Measurements from ENCODE around the gene SLC9A9.

The SLC9A9 gene

GRCh38 chr3:143236226-143236964 lies 611.9 kb downstream of the SLC9A9 start:
- peak in 1 of 3 experiments; percentile 21 for DNase-seq

- no peak for DNase-seq
These were observed 612.6 kb downstream of the SLC9A9 start for GRCh38 chr3:143235614-143236204.

- no peak for DNase-seq
These were observed 613.7 kb downstream of the SLC9A9 start for GRCh38 chr3:143234526-143234925.

- DNase-seq, result no peak
These were observed 615.3 kb downstream of the SLC9A9 start for GRCh38 chr3:143232981-143233380.

DNA sequence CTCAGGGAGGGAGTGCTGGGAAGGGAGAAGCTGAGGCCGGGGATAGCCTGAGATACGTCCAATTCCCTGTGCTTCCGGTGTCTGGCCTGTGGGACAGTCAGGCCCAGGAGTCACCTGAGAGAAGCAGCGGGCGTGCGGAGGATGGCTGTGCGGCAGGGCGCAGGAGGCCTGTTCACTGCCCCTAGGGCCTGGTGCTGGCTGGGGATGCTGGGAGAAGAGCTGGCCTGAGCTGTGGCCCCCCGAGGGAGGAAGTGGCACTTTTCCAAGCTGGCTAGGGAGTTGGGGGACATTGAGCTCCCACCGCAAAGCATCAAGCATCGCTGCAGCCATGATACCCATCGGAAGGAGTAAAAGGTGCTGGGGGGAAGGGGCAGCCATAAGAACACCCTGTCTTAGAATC lies 619.9 kb downstream of the SLC9A9 start:
- DNase-seq, result no peak

DNA sequence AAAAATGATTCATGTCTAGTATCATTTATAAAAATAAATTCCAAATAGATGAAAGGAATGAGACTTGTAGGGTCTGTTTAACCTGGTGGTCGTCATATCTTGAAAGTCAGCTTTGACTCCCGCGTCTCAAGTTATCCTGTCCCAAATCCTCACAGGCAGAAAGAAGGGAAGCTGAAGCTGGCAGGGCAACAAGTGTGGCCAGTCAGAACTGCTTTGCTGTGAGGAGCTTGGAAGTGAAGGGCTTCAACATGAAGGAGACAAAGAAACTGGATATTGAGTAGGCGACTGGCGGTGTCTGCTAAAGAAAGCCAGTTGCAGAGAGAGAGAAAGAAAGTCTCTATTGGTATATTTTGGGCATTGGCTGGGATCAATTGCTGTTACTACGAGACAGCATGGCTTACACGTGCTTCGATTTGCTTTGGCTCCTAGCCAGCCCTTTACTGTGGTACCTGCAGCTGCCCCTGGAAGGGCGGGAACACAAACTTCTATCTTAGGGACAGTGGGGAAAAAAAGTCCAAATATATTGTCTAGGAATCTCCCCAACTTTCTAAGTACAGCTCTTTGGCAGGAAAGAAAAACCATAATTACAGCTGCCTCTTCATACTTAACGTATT lies 621.5 kb downstream of the SLC9A9 start:
- peak; percentile 1 to 77 (median 47) for DNase-seq

- DNase-seq, result peak in 2 of 3 experiments; percentile 76 to 95
These were observed 623.6 kb downstream of the SLC9A9 start for GRCh38 chr3:143224716-143225115.

GRCh38 chr3:143222981-143223380 lies 625.3 kb downstream of the SLC9A9 start:
- no peak for DNase-seq

DNA sequence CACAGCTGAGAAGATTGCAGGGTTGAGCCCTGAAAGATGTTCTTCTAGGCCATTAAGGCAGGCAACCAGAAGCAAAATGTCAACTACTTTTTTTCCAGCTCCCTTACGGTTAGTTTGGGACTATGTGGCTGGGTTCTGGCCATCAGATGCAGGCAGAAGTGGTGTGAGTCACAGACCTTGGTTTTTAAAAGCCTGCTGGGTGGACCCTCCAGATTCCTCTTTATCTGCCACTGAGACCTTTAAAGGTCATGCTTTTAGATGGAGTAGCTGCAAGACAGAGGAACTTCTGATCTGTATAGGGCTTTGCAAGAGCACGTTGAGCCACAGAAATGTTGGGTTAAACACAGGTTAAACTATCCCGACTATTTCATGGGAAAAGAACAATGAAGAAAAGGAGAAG lies 625.8 kb downstream of the SLC9A9 start:
- no peak for DNase-seq

DNA sequence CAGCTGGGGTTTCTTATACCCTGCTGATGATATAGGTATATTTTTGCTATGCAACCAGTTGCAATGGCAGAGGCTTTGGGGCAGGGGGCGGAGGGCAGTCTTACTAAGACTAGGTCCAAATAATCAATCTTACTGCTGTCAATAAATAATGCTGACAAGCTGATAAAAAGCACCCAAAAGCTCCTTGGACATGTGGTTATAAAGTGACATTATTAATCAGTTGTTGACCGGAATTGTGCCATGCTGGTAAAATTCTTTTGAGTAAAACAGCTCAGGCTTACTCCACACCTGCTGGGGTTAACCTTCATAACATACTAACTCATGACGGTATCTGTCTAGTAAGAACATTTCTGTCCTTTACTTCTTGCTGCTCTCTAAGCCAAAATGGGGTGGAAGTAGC lies 626.8 kb downstream of the SLC9A9 start:
- no peak for DNase-seq

DNA sequence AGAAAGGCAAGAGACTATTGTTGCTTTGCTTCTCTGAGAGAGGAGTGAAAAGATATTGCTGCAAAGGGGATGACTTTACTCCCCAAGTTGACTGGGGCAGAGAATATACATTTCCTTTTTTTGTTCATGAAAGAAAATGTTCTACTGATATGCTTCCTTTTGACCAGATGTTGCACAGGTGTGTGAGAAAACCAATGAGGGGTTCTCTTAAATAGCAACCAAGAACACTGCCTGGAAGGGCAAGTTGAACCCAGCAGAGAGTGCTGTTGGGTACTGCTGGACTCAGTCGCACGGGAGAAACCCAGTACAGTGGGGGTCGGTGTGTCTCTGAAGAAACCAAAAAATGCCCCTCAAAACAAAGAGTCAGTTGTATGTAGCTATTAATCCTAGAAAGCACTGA lies 627.5 kb downstream of the SLC9A9 start:
- DNase-seq, result no peak

- DNase-seq, result no peak
These were observed 630.0 kb downstream of the SLC9A9 start for GRCh38 chr3:143218166-143218835.

GRCh38 chr3:143217283-143217682 lies 631.0 kb downstream of the SLC9A9 start:
- DNase-seq, result peak in 1 of 3 experiments; percentile 36

DNA sequence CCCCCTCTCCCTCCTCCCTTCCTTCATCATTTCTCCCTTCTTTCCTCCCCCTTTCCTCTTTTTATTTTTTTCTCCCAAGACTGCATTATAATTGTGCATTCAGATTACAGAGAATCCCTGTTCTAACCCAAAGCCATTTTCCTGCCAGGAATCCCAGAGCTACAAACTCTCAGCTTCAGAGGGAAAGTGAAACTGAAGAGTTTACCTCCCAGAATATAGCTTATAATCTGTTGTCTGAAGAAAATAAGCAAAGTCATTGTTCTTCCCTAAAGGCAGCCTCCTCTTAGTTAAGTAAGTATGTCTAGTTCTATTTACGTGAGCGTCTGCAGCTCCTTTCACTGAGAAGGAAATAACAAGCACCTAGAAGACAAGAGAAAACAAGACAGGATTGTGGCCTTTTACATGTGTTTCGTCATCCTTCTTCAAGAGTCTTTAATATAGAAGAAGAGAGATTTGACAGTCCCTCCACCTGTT lies 631.5 kb downstream of the SLC9A9 start:
- DNase-seq, result peak in 1 of 3 experiments; percentile 36
